T-cell (primary cell): ENCODE measurements around the gene DAAM1. TPM values are rescaled to one million over a fixed set of nuclear protein-coding genes. Genes with fewer than 3 reads are reported as not detected.

Experiments
- ATAC-seq, 4 experiments: fragments of 200-7000 bp in 3 of 4; fragments of 150-1000 bp in 1 of 4; cut with Tn5 transposase; replicated peaks in 1 of 4; 1 replicate in 3 of 4; 2 replicates in 1 of 4; pipeline ENCODE4 v1.10.0; 2021; ENCODE audit warnings: moderate library complexity in 3 of 4, mild to moderate bottlenecking in 2 of 4, moderate number of reproducible peaks in 1 of 4
- CTCF ChIA-PET, 2 donors: fragments of 300-600 bp; sonication (Branson Sonifier 250); formaldehyde crosslinking; loops; one replicate each; lab custom pipeline; 2022; ENCODE audit warnings: antibody characterized with exemption in 2 of 2; lab: Charles Lee
- POLR2A ChIA-PET, 2 donors: fragments of 300-600 bp; sonication (Branson Sonifier 250); formaldehyde crosslinking; loops; one replicate each; lab custom pipeline; 2022; ENCODE audit warnings: antibody characterized with exemption in 2 of 2; lab: Charles Lee
- DNase-seq, 35 experiments: peaks; one replicate each; pipeline versions ENCODE4 v3.0.0 to v3.0.0-alpha.2; 2013 to 2023
- H3K27ac ChIP-seq: one replicate; pipeline ENCODE4 v1.5.1; 2013; ENCODE audit warnings: low read length
- H3K27me3 ChIP-seq, 2 experiments: replicated peaks in 1 of 2; 1 replicate in 1 of 2; 2 replicates in 1 of 2; pipeline versions ENCODE4 v1.6.1 to v1.7.0; 2013; ENCODE audit warnings: low read length in 1 of 2, mixed read lengths in 1 of 2; ENCODE audit not compliant: control insufficient read depth in 2 of 2, insufficient read depth in 2 of 2; ENCODE audit errors: extremely low read depth in 1 of 2
- H3K36me3 ChIP-seq, 2 donors: 1 replicate in 1 of 2; 2 replicates in 1 of 2; pipeline versions ENCODE4 v1.6.1 to v1.7.0; 2013; ENCODE audit warnings: low read length in 1 of 2; ENCODE audit not compliant: control insufficient read depth in 2 of 2, insufficient read depth in 1 of 2; ENCODE audit errors: extremely low read depth in 1 of 2
- H3K4me1 ChIP-seq, 2 experiments: 1 replicate in 1 of 2; 2 replicates in 1 of 2; pipeline versions ENCODE4 v1.6.1 to v1.7.0; 2013; ENCODE audit warnings: low read length in 2 of 2, mixed read lengths in 1 of 2; ENCODE audit not compliant: insufficient read depth in 2 of 2, control insufficient read depth in 1 of 2; ENCODE audit errors: extremely low read depth in 1 of 2
- H3K4me3 ChIP-seq, 2 donors: 1 replicate in 1 of 2; 2 replicates in 1 of 2; pipeline versions ENCODE4 v1.5.1 to v1.7.0; 2013; ENCODE audit warnings: mild to moderate bottlenecking in 2 of 2, low read length in 1 of 2, moderate library complexity in 1 of 2; ENCODE audit not compliant: control insufficient read depth in 1 of 2; ENCODE audit errors: extremely low read depth in 1 of 2
- H3K9me3 ChIP-seq: 2 replicates; pipeline ENCODE4 v1.7.0; 2013
- H3K27ac Mint-ChIP-seq, 2 donors: one replicate each; pipeline ENCODE4 v1.8.0; 2020 to 2021; ENCODE audit warnings: mild to moderate bottlenecking in 2 of 2, mixed read lengths in 2 of 2
- H3K27me3 Mint-ChIP-seq, 2 donors: one replicate each; pipeline ENCODE4 v1.8.0; 2021 to 2022; ENCODE audit warnings: mixed read lengths in 2 of 2
- H3K36me3 Mint-ChIP-seq: one replicate; pipeline ENCODE4 v1.8.0; 2021; ENCODE audit warnings: mixed read lengths
- H3K4me1 Mint-ChIP-seq, 3 donors: one replicate each; pipeline ENCODE4 v1.8.0; 2020 to 2022; ENCODE audit warnings: mixed read lengths in 3 of 3, mild to moderate bottlenecking in 1 of 3
- H3K4me3 Mint-ChIP-seq, 3 donors: one replicate each; pipeline ENCODE4 v1.8.0; 2020 to 2022; ENCODE audit warnings: mild to moderate bottlenecking in 3 of 3, mixed read lengths in 3 of 3, moderate library complexity in 3 of 3
- H3K9me3 Mint-ChIP-seq, 3 donors: one replicate each; pipeline ENCODE4 v1.8.0; 2020 to 2022; ENCODE audit warnings: mixed read lengths in 3 of 3
- WGBS: methylation state at CpG from one replicate; pipeline ENCODE4 v1.1.5; 2013; ENCODE audit warnings: missing lambda C conversion rate; ENCODE audit not compliant: insufficient coverage; 5-methylcytosine and 5-hydroxymethylcytosine counted together
- total RNA-seq, 35 experiments: library from RNA in 6 of 35; stranded (reverse) in 6 of 35; fragments of 120-200 nt in 1 of 35; gene quantifications; one replicate each; pipeline versions ENCODE4 v1.2.1 to v1.2.4 and lab custom pipeline; 2013 to 2026

The DAAM1 gene
- total RNA-seq, 5 donors from 2014 or later (not counting 1 experiment from before 2014, with no cell fraction given), result 9.6 to 25.3 (median 23.9) TPM

- Mint-ChIP-seq H3K36me3 (peaks cover 42% of the 10 kb centered on the region), H3K9me3 (no peaks in the 10 kb centered on the region), H3K27me3 (no peaks in the 10 kb centered on the region), H3K4me3 (no peak overlapping the region), H3K4me1 (peaks cover 7 to 24% (median 23%) of the 10 kb centered on the region in 3 donors), H3K27ac (no peak overlapping the region)
- Histone ChIP-seq H3K36me3 (peaks cover 0 to 6% of the 10 kb centered on the region in 2 donors), H3K4me1 (peaks cover 0 to 6% of the 10 kb centered on the region in 2 experiments), H3K4me3 (no peak overlapping the region), H3K27me3 (no peaks in the 10 kb centered on the region), H3K9me3 (no peaks in the 10 kb centered on the region), H3K27ac (no peak overlapping the region)
- no peak for DNase-seq
- no CpG with 5 or more reads among the region's 1 CpG for WGBS
- no peak for ATAC-seq
- CTCF ChIA-PET, result no interaction called here
- POLR2A ChIA-PET, result no interaction called here
Observed at GRCh38 chr14:59294662-59294992, 106.2 kb downstream of the DAAM1 start.

GRCh38 chr14:59295951-59296350 lies 107.5 kb downstream of the DAAM1 start:
- peaks cover 11 to 28% (median 28%) of the 10 kb centered on the region in 3 donors for H3K4me1 Mint-ChIP-seq
- peaks cover 36% of the 10 kb centered on the region for H3K36me3 Mint-ChIP-seq
- peaks cover 0 to 7% of the 10 kb centered on the region in 2 experiments for H3K4me1 ChIP-seq
- no peaks in the 10 kb centered on the region for H3K27me3 ChIP-seq
- no peak overlapping the region for H3K27ac ChIP-seq
- no peak overlapping the region for H3K4me3 ChIP-seq
- no peak for DNase-seq
- ChIA-PET POLR2A (no interaction called here), CTCF (no interaction called here)
- peaks cover 0 to 6% of the 10 kb centered on the region in 2 donors for H3K36me3 ChIP-seq
- no peak overlapping the region for H3K27ac Mint-ChIP-seq
- H3K27me3 Mint-ChIP-seq, result no peaks in the 10 kb centered on the region
- H3K9me3 Mint-ChIP-seq, result no peaks in the 10 kb centered on the region
- H3K9me3 ChIP-seq, result no peaks in the 10 kb centered on the region
- H3K4me3 Mint-ChIP-seq, result no peak overlapping the region
- ATAC-seq, result no peak

DNA sequence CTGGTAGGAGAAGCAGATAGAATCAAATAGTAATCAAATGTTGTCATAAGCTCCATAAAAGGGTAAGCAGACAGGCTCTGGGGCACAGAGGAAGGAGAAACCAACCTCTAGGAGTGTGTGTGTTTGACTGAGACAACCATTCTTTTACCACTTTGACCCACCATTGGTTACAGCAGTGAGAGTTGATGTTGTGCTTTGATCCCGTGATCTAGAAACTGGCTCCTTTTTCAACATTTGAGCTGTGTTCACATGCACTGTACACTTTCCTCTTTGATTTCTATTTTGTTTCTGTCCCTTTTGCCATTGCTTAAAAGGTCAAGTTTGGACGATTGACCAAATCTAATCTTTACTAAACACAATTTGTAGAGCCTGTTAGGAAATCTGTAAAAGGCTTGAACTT lies 108.0 kb downstream of the DAAM1 start:
- peaks cover 16 to 34% (median 31%) of the 10 kb centered on the region in 3 donors for H3K4me1 Mint-ChIP-seq
- Histone ChIP-seq H3K36me3 (peaks cover 0 to 6% of the 10 kb centered on the region in 2 donors), H3K27ac (no peak overlapping the region), H3K4me1 (peaks cover 0 to 12% of the 10 kb centered on the region in 2 experiments), H3K4me3 (no peak overlapping the region), H3K9me3 (no peaks in the 10 kb centered on the region), H3K27me3 (no peaks in the 10 kb centered on the region)
- H3K4me3 Mint-ChIP-seq, result no peak overlapping the region
- no peak for DNase-seq
- H3K27ac Mint-ChIP-seq, result no peak overlapping the region
- ChIA-PET CTCF (no interaction called here), POLR2A (no interaction called here)
- H3K27me3 Mint-ChIP-seq, result no peaks in the 10 kb centered on the region
- WGBS, result no CpG with 5 or more reads among the region's 2 CpGs
- H3K9me3 Mint-ChIP-seq, result no peaks in the 10 kb centered on the region
- H3K36me3 Mint-ChIP-seq, result peaks cover 30% of the 10 kb centered on the region
- ATAC-seq, result no peak

- Histone ChIP-seq H3K27ac (no peak overlapping the region), H3K4me1 (peaks cover 0 to 12% of the 10 kb centered on the region in 2 experiments), H3K9me3 (no peaks in the 10 kb centered on the region), H3K36me3 (peaks cover 0 to 6% of the 10 kb centered on the region in 2 donors), H3K4me3 (no peak overlapping the region), H3K27me3 (no peaks in the 10 kb centered on the region)
- Mint-ChIP-seq H3K4me3 (no peak overlapping the region), H3K27me3 (no peaks in the 10 kb centered on the region), H3K27ac (no peak overlapping the region), H3K4me1 (peaks cover 19 to 40% (median 35%) of the 10 kb centered on the region in 3 donors), H3K9me3 (no peaks in the 10 kb centered on the region), H3K36me3 (peaks cover 23% of the 10 kb centered on the region)
- ATAC-seq (no peak), DNase-seq (no peak)
- CTCF ChIA-PET, result no interaction called here
- WGBS, result no CpG with 5 or more reads among the region's 5 CpGs
- POLR2A ChIA-PET, result no interaction called here
Observed at GRCh38 chr14:59297071-59297776, 108.8 kb downstream of the DAAM1 start.

DNA sequence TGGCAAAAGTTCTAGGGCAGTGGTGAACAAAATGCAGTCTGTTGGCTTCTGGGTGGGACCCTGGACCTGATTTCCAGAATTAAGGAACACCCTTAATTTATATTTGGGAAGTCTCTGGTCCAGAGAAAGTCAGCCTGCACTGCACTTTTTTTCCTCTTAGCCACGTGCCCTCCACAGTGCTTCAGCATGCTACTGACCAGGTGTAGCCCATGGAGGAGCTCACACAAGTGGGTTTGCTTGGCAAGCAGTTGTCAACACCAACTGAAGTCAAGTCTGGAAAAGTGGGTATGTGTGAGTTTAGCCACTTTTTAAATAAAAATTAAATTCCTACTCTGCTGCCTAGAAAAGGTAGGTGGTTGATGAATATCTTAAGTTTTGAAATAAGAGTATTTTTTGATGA lies 111.3 kb downstream of the DAAM1 start:
- Histone ChIP-seq H3K9me3 (no peaks in the 10 kb centered on the region), H3K4me3 (no peak overlapping the region), H3K36me3 (no peaks in the 10 kb centered on the region), H3K4me1 (peaks cover 0 to 12% of the 10 kb centered on the region in 2 experiments), H3K27me3 (no peaks in the 10 kb centered on the region), H3K27ac (no peak overlapping the region)
- Mint-ChIP-seq H3K36me3 (peaks cover 4% of the 10 kb centered on the region), H3K4me3 (no peak overlapping the region), H3K4me1 (peaks cover 19 to 40% (median 35%) of the 10 kb centered on the region in 3 donors), H3K27ac (no peak overlapping the region), H3K9me3 (no peaks in the 10 kb centered on the region), H3K27me3 (no peaks in the 10 kb centered on the region)
- DNase-seq (no peak), ATAC-seq (no peak)
- ChIA-PET POLR2A (interaction anchor here in 1 of 2 donors (0.5 kb wide), 1 partner anchor 112 kb away, joined by 6 read pairs; no protein-coding TSS in a partner anchor), CTCF (no interaction called here)
- 100% methylated on average over 1 of the region's 1 CpG for WGBS

- Mint-ChIP-seq H3K9me3 (no peaks in the 10 kb centered on the region), H3K36me3 (no peaks in the 10 kb centered on the region), H3K4me1 (peaks cover 20 to 36% (median 24%) of the 10 kb centered on the region in 3 donors), H3K4me3 (no peak overlapping the region), H3K27ac (peak overlapping the region in 1 of 2 donors; percentile 3), H3K27me3 (no peaks in the 10 kb centered on the region)
- POLR2A ChIA-PET, result no interaction called here
- no peak overlapping the region for H3K4me3 ChIP-seq
- H3K36me3 ChIP-seq, result no peaks in the 10 kb centered on the region
- peaks cover 0 to 14% of the 10 kb centered on the region in 2 experiments for H3K4me1 ChIP-seq
- DNase-seq (peak in 5 of 35 experiments; percentile 1 to 16 (median 4)), ATAC-seq (peak; percentile 28 to 67 (median 52))
- CTCF ChIA-PET, result no interaction called here
- H3K27me3 ChIP-seq, result no peaks in the 10 kb centered on the region
- WGBS, result 33% methylated on average over 1 of the region's 6 CpGs
- H3K9me3 ChIP-seq, result no peaks in the 10 kb centered on the region
- H3K27ac ChIP-seq, result no peak overlapping the region
Observed at GRCh38 chr14:59301354-59301753, 112.9 kb downstream of the DAAM1 start.
